NCI-H128 (cell line): Measurements from ENCODE around the gene ALX4.

Experiments used
- DNase-seq: peaks from one replicate; lab custom pipeline; 2025; ENCODE audit not compliant: unreplicated experiment; lab: John Stamatoyannopoulos, UW

ALX4 gene

DNA sequence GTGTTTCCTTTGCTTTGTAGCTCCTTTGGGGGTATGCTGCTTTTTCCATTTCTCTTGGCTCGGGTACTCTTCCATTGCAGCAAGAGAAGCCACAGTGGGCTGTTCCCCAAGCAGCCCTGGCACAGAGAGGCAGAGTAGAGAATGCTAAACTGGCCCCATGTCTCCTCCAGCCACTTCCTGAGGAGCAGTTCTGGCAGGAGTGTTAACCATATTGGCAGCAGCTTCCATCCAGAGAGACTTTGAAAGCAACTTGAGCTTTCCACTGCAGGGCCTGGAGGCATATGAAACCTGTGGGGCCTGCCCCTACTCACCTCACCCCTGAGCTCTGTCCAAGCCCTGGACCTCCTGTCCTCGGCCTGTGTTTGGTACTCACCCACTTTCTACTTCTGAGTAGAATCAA, 61.8 kb downstream of the ALX4 start:
- DNase-seq = no peak

DNA sequence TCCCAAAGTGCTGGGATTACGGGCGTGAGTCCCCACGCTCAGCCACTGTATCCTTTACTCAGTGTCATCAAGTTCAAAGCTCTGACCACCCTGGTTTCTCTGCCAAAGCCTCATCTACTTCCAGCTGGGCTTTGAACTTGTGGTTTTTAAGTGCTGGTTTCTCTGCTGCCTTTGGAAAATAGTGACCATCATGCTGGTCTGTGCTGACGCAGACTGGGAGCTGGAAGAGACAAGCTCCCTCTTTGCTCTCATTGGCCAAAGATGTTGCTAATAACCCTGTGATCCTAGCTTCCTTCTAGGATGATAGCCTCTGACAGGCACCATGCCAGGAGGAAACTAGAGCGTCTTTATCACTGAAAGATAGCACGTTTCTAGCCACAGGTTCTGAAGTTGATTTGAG, 62.4 kb downstream of the ALX4 start:
- DNase-seq = no peak

DNA sequence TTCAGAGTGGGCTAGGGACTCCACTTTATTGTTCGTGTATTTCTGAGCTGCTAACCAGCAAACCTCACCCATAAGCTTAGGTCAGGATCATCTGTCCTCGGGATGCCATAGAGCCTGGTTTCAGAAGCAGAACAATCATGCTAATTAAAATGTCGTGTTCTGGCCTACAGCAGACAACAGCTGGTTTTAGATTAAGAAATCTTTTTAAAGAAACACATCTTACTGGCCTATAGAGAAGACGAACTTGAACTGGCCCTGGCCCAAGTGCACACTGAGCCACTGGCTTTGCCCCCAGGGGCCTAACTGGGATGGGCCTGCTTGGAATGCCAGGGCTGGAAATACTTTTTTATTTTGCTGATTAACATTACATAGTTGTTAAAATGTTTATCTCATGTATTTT, 63.2 kb downstream of the ALX4 start:
- no peak for DNase-seq

DNA sequence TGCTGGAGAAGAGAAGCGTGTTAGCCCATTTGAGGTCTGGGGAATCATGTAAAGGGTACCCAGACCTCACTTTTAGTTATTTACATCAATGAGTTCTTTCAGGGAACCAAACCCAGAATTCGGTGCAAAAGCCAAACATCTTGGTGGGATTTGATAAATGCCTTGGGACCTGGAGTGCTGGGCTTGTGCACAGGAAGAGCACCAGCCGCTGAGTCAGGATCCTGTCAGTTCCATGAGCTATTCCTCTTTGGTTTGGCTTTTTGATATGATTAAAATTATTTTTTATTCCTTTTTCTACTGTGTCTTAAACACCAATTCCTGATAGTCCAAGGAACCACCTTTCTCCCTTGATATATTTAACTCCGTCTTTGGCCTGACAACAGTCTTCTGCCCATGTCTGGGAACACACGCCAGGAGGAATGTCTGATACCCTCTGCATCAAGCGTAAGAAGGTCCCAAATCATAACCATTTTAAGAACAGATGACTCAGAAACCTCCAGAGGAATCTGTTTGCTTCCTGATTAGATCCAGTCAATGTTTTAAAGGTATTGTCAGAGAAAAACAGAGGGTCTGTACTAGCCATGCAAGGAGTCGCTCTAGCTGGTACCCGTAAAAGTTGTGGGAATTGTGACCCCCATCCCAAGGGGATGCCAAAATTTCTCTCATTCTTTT, 65.2 kb downstream of the ALX4 start:
- no peak for DNase-seq

DNA sequence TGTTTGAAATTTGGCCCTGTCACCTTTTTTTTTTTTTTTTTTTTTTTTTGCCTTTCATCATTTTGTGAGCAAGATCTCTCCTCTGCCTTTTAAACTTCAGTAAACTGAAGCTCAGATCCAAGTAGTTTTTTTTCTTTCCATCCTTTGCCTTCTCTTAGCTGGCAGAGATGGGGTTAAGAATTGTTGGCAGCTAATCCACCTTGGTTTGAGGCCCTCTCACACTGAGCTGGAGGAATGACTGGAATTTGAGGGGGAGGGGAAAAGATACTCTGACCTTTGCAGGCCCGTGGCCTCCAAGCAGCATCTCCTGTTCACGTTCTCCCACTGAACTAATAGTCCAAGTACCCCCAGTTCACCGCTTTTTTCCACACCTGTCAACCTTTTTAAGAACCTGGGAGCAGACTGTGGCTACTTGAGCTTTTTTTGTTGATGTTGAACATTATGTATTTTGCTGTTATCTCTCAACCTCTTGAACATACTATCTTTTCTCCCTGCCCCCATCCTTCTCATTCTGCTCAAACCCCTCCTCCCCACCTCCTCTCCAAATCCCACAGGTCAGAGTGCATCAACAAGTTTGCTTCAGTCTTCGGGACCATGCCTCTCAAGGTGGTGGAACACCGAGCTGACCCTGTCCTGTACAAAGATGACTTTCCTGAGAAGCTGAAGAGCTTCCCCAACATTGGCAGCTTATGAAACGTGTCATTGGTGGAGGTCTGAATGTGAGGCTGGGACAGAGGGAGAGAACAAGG, 66.2 kb downstream of the ALX4 start:
- DNase-seq = no peak

DNA sequence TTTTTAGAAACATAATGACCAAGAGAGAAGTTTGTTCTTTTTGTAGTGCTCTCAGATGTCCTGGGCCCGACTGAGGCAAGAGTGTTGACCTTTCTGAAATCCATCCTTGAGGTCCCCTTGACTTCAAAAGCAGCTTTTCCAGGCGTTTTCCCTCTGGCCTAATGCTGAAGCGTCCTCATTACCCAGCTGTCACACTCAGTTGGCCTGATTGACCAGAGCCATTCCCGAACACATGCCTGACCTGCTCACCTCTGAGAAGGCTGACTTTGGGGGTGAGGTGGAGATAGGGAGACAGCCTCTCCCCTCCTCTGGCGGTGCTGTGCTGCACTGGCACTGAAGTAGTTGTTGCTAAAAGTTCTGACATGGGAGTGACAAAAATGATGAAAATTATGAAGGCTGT, 66.9 kb downstream of the ALX4 start:
- no peak for DNase-seq

DNA sequence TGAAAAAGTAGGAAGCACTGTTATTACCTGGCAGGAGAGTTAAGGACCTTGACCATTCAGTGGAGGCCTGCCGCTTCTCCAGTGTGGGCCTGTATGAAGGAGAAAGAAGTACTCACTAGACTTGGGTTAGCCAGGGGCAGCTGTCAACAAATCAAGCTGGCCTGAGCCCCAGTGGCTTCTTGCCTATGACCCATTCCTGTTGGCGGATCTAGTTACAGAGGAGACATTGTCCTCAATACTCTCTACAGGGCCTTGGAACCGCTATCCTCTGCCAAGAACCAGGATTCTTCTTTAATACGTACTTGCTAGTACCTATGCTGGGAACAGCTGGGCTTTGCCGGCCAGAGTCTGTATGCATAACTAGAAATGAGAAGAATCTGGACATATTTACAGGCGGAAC, 68.1 kb downstream of the ALX4 start:
- no peak for DNase-seq

DNA sequence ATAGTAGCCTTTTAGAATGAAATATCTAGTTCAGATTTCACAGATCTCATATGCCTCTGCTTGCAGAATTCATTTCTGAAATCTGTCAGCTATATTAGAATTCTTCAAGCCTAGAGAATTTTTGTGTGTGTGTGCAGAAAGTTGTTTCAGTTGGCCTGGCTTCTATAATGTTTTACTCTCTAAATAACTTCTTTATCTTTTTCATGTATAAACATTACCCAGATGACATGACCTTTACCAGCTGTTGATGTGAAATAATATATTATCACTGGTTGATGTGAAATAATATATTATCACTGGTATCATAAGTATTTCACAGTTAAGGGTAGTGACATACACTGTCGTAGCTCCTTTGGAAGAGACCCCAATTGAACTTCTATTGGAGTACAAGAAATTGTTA, 72.8 kb downstream of the ALX4 start:
- no peak for DNase-seq

DNA sequence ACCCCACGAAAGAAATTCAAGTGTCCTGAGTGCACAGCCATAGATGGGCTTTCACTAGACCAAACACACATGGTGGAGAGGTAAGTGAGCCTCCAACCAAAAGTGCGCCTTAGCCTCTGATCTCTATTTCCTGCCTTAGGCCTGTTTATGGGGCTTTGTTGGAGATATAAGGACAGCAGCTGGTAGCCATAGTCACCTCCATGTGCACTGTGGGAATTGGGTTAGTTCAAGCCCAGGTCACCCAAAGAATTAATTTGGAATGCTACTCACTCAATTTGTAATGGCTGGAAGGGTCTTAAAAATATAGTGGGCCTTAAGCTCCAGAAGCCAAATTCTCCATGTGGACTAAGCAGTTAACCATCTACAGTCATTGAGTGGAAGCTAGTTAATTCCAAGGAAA, 73.6 kb downstream of the ALX4 start:
- DNase-seq = no peak

DNA sequence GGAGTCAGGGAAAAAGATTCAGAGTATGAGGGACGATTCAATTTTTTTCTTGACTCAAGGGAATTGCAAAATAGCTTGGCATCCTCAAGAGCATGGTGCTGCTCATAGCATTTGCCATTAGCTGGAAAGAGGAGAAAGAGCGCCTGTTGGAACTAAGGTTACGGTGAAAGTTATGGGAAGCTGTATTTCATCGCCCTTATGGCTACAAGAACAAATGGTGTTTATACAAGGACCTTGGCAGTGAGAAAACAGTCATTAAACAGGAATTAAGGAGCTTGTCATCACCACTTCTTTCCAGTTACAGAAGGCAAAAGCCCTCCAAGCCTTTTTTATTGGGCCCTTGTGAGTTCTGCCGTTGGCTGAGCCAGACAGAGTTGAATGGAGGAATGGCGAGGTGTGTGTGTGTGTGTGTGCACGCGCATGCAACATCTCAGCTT, 74.2 kb downstream of the ALX4 start:
- no peak for DNase-seq

DNA sequence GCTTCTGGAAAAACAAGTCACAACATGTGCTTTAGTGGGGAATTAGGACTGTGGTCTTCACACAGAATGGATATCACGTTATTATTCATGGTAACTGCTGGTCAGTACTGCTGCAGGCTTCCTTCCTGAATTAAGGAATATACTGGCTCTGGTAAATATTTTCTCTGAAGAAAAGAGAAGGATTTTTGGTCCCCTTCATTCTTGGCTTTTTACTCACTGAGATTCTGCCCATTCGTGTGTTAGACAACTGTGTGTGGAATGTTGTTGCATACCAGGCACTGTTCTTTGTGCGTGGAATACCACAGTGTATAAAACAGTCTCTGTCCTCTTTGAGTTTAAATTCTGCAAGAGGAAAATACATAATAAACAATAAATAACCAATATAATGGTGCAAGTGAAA, 80.3 kb downstream of the ALX4 start:
- no peak for DNase-seq

DNA sequence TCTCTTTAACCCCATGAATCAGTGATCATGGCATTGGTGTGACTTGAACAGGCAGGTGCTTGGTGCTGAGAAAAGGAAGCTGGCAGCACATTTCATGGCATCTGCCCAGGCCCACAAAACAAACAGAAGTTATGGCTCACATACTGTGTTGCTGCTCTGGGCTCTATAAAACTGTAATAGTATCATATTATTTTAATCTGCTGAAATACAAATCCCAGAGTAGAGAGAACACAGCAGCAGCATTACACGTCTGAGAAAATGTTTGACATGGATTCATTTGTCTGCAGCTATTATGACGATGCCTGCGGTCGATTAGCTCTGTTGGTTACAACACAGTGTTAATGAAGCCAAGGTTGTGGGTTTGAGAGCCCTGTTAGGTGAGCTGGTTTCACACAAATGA, 80.8 kb downstream of the ALX4 start:
- no peak for DNase-seq

DNA sequence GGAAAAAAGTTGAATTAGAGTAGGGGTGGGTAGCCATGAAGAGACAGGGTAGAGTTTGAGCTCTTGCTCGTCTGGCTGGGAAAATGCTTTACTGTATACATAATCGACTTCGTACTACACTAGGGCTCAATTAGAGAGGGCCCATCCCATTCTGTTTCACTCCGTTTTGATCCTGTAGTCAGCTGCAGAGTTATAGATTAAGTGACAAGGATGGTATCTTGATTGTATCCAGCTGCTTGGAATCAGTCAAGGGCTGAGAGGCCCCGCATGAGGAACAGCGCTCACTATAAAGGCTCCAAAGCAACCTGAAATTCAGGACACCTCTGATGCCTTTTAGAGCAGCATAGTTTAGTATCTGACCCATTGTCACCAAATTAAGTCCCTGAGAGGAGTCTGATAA, 81.6 kb downstream of the ALX4 start:
- DNase-seq = no peak

DNA sequence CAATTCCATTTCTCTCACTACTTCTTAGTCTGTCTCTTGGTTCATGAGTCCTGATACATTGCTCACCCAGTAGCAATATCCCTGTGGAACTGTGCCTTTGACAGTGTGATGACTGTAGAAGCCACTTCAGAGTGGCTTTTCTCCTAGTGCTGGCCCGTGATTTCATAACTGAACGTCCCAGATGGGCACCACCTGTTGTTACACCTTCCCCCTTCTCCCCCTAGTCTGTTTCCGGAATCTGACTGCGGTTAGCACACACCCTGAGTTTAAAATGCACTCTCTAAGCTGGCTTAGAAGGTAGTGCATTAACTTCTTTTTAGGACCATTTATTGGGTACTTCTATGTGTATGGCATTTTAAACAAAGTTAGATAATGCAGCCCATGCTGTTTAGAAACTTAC, 83.0 kb downstream of the ALX4 start:
- no peak for DNase-seq

DNA sequence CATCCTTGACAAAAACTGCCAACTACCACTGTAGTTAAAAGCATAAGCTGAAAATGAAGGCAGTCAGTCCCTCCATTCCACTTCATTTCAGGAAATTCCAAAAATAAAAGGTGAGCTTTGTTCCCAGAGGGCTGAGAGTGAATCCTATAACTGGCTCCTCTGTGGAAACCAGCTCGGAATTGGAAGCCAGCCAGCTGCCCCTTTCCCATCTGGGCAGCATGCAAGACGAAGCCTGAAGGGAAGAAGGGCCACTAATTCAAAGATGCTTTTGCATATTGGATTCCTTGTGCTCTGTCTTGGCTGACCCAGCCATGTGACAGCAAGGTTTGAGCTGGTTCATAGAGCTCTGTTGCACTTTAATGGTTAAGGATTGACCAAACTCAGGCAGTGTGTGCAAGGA, 83.4 kb downstream of the ALX4 start:
- DNase-seq = no peak

DNA sequence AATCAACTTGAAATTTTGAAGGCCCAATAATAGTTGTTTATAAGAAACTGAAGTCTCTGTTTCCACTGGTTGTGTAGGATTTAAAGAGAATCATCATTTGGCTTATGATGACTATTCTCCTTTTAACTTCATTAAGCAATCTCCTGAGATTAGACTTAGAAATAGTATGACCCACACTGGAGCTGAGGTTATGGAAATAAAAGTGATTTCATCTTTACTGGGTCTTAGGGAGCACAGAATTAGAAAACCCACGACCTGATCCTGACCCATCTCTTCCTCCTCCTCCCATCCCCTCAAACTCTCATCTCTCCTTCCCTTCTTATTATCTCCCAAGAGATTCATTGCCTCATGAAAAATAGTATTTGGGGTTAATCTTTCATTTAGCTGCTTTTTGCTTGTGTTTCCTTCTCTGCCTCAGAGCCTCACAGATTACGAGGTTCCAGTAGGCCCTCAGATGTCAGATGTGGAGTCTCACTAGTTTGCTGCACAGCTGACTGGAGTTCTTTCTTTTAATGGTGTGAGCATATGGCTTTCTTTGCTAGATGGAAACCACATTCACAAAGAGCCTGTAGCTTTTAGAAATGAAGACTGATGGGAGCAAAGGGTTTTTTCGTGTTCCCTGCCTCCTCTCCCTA, 85.0 kb downstream of the ALX4 start:
- no peak for DNase-seq

DNA sequence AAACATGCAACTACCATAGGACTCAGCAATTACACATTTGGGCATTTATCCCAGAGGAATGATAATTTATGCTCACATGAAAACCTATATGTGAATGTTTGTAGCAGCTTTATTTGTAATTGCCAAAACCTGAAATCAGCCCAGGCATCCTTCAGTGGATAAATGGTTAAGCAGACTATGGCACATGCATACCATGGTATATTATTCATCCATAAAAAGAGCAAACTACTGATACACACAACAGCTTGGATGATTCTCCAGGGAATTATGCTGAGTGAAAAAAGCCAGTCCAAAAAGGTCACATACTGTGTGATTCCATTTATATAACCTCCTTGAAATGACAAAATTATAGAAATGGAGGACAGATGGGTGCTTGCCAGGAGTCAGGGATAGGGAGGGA, 86.7 kb downstream of the ALX4 start:
- DNase-seq = no peak

DNA sequence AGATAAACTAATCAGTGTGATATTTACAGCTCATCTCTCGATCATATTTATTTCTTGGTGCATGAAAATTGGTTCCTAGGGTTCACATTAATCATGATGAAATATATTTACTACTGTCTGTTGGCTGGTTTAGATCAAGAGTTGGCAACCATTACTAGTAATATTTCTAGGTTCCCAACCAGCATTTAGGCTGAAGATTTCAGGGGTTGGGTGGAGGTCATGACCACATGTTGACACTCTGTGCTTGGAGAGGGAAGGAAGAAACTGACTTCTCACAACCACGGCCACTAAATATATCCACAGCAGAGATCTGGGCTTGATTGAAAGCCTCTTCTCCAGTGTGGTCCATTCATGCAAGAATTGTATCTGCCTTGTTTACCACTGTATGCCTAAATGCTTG, 87.9 kb downstream of the ALX4 start:
- no peak for DNase-seq

DNA sequence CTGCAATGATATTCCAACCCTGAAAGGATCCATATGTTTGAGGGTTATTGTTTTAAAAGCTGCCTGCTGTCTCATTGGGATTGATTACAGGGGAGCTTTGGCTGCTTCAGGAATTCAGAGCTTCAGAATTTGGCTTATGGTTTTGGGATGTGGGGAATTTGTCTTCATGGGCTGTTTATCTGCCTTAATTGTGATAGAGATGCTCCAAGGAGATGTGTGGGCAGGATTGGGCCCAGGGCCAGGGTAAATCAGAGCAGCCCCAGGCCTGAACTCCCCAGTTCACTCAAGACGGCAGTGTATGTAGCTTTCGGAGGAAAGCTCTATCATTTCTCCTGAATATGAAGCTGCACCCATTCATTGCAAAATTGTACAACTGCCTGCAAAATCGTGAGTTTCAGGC, 88.5 kb downstream of the ALX4 start:
- no peak for DNase-seq

DNA sequence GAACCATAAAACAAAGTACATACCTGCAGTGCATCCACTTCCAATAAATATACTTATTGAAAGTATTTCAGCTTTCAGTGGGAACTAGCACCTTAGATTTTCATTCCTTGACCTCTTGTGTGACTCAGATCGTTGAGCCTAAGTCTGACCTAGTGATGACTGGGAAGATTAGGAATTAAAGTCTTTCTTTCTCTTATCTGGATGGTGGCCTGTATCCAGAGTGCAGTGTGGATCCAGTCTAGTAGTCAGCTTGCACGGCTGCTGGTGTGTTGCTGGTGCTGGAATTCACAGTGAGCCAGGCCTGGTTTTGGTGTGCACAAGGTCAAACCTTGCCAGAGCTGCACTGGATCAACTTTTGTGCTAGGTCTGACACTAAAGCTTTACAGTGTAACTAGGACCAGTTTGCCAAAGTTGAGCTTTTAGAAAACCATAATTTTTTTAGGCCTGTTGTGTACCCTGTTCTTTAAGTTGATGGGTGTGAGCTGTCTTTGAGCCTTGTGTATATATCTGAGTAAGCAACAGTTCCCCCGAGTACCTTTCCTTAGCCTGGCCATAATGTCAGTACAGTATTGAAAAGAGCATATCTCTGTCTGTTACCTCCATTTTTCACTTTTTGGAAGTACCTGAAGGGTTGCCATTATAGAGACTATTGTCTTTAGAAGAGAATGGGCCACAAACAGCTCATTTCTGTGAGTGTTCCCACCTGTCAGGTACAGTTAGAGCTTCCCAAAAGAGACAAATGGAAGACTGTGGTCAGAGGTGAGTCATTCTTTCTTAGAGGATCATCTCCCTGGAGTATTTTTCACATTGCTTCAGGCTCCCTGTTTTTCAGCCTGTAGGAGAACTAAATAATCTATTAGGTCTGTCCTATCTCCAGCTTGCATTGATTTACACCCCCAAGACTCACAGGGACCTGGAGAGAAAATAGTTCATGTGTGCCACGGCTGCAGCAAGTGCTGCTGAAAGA, 89.8 kb downstream of the ALX4 start:
- no peak for DNase-seq

DNA sequence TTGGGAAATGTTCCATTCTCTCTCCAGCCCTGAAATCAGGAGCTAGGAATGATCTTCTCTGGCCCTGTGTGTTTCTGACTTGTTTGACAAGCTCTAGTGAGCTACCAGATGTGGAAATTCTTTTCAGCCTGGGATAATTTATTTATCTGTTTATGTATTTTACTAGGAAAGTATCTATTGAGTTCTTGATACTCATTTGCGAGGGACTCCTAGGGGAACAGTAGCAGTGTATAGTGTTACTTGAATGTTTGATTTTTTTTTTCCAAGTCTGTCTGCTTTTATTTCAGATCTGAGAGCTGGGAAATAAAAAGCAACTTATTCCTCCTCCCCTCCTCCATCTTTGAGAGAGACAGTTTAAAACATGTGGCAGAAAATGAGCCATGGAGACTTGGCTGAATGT, 92.5 kb downstream of the ALX4 start:
- no peak for DNase-seq
